ENCODE measurements around the gene ZNF841.
"Not testable (repeated sequence)": the region's sequence is repeated elsewhere in the genome, so short reads cannot be mapped to it uniquely, and the experiment has no call there.

DNA sequence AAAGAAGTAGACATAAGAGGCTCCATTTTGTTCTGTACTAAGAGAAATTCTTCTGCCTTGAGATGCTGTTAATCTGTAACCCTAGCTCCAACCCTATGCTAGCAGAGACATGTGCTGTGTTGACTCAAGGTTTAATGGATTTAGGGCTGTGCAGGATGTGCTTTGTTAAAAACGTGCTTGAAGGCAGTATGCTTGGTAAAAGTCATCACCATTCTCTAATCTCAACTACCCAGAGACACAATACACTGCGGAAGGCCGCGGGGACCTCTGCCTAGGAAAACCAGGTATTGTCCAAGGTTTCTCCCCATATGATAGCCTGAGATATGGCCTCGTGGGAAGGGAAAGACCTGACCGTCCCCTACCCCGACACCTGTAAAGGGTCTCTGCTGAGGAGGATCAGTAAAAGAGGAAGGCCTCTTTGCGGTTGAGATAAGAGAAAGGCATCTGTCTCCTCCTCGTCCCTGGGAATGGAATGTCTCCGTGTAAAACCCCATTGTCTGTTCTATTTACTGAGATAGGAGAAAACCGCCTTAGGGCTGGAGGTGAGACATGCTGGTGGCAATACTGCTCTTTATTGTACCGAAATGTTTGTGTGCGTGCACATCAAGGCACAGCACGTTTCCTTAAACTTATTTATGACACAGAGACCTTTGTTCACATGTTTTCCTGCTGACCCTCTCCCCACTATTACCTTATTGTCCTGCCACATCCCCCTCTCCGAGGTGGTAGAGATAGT lies 69.1 kb downstream of the ZNF841 start:
- TF ChIP-seq, protein P1, sequence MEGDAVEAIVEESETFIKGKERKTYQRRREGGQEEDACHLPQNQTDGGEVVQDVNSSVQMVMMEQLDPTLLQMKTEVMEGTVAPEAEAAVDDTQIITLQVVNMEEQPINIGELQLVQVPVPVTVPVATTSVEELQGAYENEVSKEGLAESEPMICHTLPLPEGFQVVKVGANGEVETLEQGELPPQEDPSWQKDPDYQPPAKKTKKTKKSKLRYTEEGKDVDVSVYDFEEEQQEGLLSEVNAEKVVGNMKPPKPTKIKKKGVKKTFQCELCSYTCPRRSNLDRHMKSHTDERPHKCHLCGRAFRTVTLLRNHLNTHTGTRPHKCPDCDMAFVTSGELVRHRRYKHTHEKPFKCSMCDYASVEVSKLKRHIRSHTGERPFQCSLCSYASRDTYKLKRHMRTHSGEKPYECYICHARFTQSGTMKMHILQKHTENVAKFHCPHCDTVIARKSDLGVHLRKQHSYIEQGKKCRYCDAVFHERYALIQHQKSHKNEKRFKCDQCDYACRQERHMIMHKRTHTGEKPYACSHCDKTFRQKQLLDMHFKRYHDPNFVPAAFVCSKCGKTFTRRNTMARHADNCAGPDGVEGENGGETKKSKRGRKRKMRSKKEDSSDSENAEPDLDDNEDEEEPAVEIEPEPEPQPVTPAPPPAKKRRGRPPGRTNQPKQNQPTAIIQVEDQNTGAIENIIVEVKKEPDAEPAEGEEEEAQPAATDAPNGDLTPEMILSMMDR (IDR thresholded peaks at IDR 0.05) = not testable (repeated sequence)
- TF ChIP-seq POLR2A (IDR thresholded peaks at IDR 0.05) = not testable (repeated sequence)

All from body of pancreas (tissue), 4 donors.